ENCODE results near the gene SORBS2.
"Not testable (repeated sequence)": the region's sequence is repeated elsewhere in the genome, so short reads cannot be mapped to it uniquely, and the experiment has no call there.

The SORBS2 gene

GRCh38 chr4:185565696-185566095, 246.3 kb downstream of the SORBS2 start:
- H3K4me1 ChIP-seq = no peaks in the 10 kb centered on the region
- H3K4me3 ChIP-seq (ENCODE audit: low read depth, low read length) = no peak overlapping the region
- TF ChIP-seq CTCF (IDR thresholded peaks at IDR 0.05) = no peak

GRCh38 chr4:185564349-185564748, 247.6 kb downstream of the SORBS2 start:
- H3K4me2 ChIP-seq (ENCODE audit: low read length) = no peak overlapping the region
- H3K9ac ChIP-seq = no peak overlapping the region
- no peak overlapping the region for H2AFZ ChIP-seq
- H3K27me3 ChIP-seq (ENCODE audit: control insufficient read depth, insufficient read depth, low read length) = no peaks in the 10 kb centered on the region
- H3K36me3 ChIP-seq (ENCODE audit: control insufficient read depth, insufficient read depth, low read length) = no peaks in the 10 kb centered on the region
- no peak overlapping the region for H3K4me3 ChIP-seq (ENCODE audit: low read depth, low read length)
- no peak overlapping the region for H3K27ac ChIP-seq
- TF ChIP-seq CTCF (IDR thresholded peaks at IDR 0.05) = no peak
- no peaks in the 10 kb centered on the region for H3K4me1 ChIP-seq
- no peaks in the 10 kb centered on the region for H3K9me3 ChIP-seq (ENCODE audit: control insufficient read depth, low read length)
- H3K79me2 ChIP-seq = no peaks in the 10 kb centered on the region

More at GRCh38 chr4:185565696-185566095, 246.3 kb downstream of the SORBS2 start:
- no peak overlapping the region for H3K27ac ChIP-seq
- H3K27me3 ChIP-seq (ENCODE audit: control insufficient read depth, insufficient read depth, low read length) = no peaks in the 10 kb centered on the region
- no peaks in the 10 kb centered on the region for H3K9me3 ChIP-seq (ENCODE audit: control insufficient read depth, low read length)
- no peak overlapping the region for H2AFZ ChIP-seq
- no peaks in the 10 kb centered on the region for H3K79me2 ChIP-seq
- H3K36me3 ChIP-seq (ENCODE audit: control insufficient read depth, insufficient read depth, low read length) = no peaks in the 10 kb centered on the region
- no peak overlapping the region for H3K9ac ChIP-seq
- H3K4me2 ChIP-seq (ENCODE audit: low read length) = no peak overlapping the region

GRCh38 chr4:185562531-185562930, 249.5 kb downstream of the SORBS2 start:
- H3K4me1 ChIP-seq = no peaks in the 10 kb centered on the region
- H3K9me3 ChIP-seq (ENCODE audit: control insufficient read depth, low read length) = no peaks in the 10 kb centered on the region
- H3K27me3 ChIP-seq (ENCODE audit: control insufficient read depth, insufficient read depth, low read length) = no peaks in the 10 kb centered on the region
- H3K9ac ChIP-seq = no peak overlapping the region
- H3K27ac ChIP-seq = no peak overlapping the region
- H3K36me3 ChIP-seq (ENCODE audit: control insufficient read depth, insufficient read depth, low read length) = no peaks in the 10 kb centered on the region
- no peak overlapping the region for H3K4me3 ChIP-seq (ENCODE audit: low read depth, low read length)
- H3K79me2 ChIP-seq = no peaks in the 10 kb centered on the region
- no peak for TF ChIP-seq CTCF (IDR thresholded peaks at IDR 0.05)
- no peak overlapping the region for H3K4me2 ChIP-seq (ENCODE audit: low read length)
- no peak overlapping the region for H2AFZ ChIP-seq

- Histone ChIP-seq H3K4me3 (ENCODE audit: low read depth, low read length) (no peak overlapping the region), H3K4me1 (no peaks in the 10 kb centered on the region), H3K79me2 (no peaks in the 10 kb centered on the region), H3K9ac (no peak overlapping the region), H3K27ac (no peak overlapping the region), H3K9me3 (ENCODE audit: control insufficient read depth, low read length) (no peaks in the 10 kb centered on the region), H2AFZ (no peak overlapping the region), H3K27me3 (ENCODE audit: control insufficient read depth, insufficient read depth, low read length) (no peaks in the 10 kb centered on the region), H3K4me2 (ENCODE audit: low read length) (no peak overlapping the region), H3K36me3 (ENCODE audit: control insufficient read depth, insufficient read depth, low read length) (no peaks in the 10 kb centered on the region)
- TF ChIP-seq CTCF (IDR thresholded peaks at IDR 0.05) = no peak
Observed at GRCh38 chr4:185560316-185560715, 251.7 kb downstream of the SORBS2 start.

GRCh38 chr4:185559915-185560281, 252.1 kb downstream of the SORBS2 start:
- no peak overlapping the region for H3K4me2 ChIP-seq (ENCODE audit: low read length)
- H3K27ac ChIP-seq = no peak overlapping the region
- no peaks in the 10 kb centered on the region for H3K79me2 ChIP-seq
- H3K4me3 ChIP-seq (ENCODE audit: low read depth, low read length) = no peak overlapping the region
- no peaks in the 10 kb centered on the region for H3K27me3 ChIP-seq (ENCODE audit: control insufficient read depth, insufficient read depth, low read length)
- no peak overlapping the region for H2AFZ ChIP-seq
- no peaks in the 10 kb centered on the region for H3K9me3 ChIP-seq (ENCODE audit: control insufficient read depth, low read length)
- H3K4me1 ChIP-seq = no peaks in the 10 kb centered on the region
- no peak for TF ChIP-seq CTCF (IDR thresholded peaks at IDR 0.05)
- H3K36me3 ChIP-seq (ENCODE audit: control insufficient read depth, insufficient read depth, low read length) = no peaks in the 10 kb centered on the region
- H3K9ac ChIP-seq = no peak overlapping the region

- H3K27me3 ChIP-seq (ENCODE audit: control insufficient read depth, insufficient read depth, low read length); H3K4me2 ChIP-seq (ENCODE audit: low read length); H3K79me2 ChIP-seq; H3K9me3 ChIP-seq (ENCODE audit: control insufficient read depth, low read length); H3K4me1 ChIP-seq; H3K27ac ChIP-seq; H3K9ac ChIP-seq; H3K36me3 ChIP-seq (ENCODE audit: control insufficient read depth, insufficient read depth, low read length); H3K4me3 ChIP-seq (ENCODE audit: low read depth, low read length); H2AFZ ChIP-seq: not testable (repeated sequence)
Observed at GRCh38 chr4:185559251-185559914, 252.6 kb downstream of the SORBS2 start.
